Activated CD8-positive, alpha-beta memory T cell treated with anti-CD3 and anti-CD28 coated beads, Interleukin-2, amount 50 U/mL, for 4 hours (primary cell): Measurements from ENCODE around the gene CDCA8.
"Not testable (repeated sequence)": the region's sequence is repeated elsewhere in the genome, so short reads cannot be mapped to it uniquely, and the experiment has no call there.

Experiments used
- DNase-seq: peaks from one replicate; pipeline ENCODE4 v3.0.0-alpha.2; 2020

The CDCA8 gene

GRCh38 chr1:37718901-37719571, 26.7 kb downstream of the CDCA8 start:
- no peak for DNase-seq

GRCh38 chr1:37719572-37720195, 27.4 kb downstream of the CDCA8 start:
- no peak for DNase-seq

- DNase-seq, result no peak
These were observed 28.2 kb downstream of the CDCA8 start for GRCh38 chr1:37720231-37721130.

GRCh38 chr1:37721565-37721964, 29.2 kb downstream of the CDCA8 start:
- no peak for DNase-seq

- DNase-seq, result no peak
These were observed 30.1 kb downstream of the CDCA8 start for GRCh38 chr1:37722181-37723071.

GRCh38 chr1:37723072-37723389, 30.7 kb downstream of the CDCA8 start:
- DNase-seq, result no peak

- DNase-seq, result no peak
These were observed 31.2 kb downstream of the CDCA8 start for GRCh38 chr1:37723390-37724078.

- DNase-seq, result no peak
These were observed 32.3 kb downstream of the CDCA8 start for GRCh38 chr1:37724575-37724974.

GRCh38 chr1:37725851-37726613, 33.7 kb downstream of the CDCA8 start:
- no peak for DNase-seq

GRCh38 chr1:37726751-37727585, 34.7 kb downstream of the CDCA8 start:
- no peak for DNase-seq

- DNase-seq, result no peak
These were observed 36.1 kb downstream of the CDCA8 start for GRCh38 chr1:37728416-37728815.

- DNase-seq, result no peak
These were observed 38.1 kb downstream of the CDCA8 start for GRCh38 chr1:37730376-37730775.

- no peak for DNase-seq
These were observed 39.1 kb downstream of the CDCA8 start for GRCh38 chr1:37731312-37732019.

GRCh38 chr1:37732111-37732780, 39.9 kb downstream of the CDCA8 start:
- DNase-seq, result no peak

- no peak for DNase-seq
These were observed 42.6 kb downstream of the CDCA8 start for GRCh38 chr1:37734629-37735591.

- not testable (repeated sequence) for DNase-seq
These were observed 45.7 kb downstream of the CDCA8 start for GRCh38 chr1:37737975-37738374.

- DNase-seq, result not testable (repeated sequence)
These were observed 46.3 kb downstream of the CDCA8 start for GRCh38 chr1:37738619-37739018.

- no peak for DNase-seq
These were observed 46.9 kb downstream of the CDCA8 start for GRCh38 chr1:37739222-37739621.
